Lung (tissue), 12 donors: ENCODE results near the gene SAMHD1. TPM values are rescaled to one million over a fixed set of nuclear protein-coding genes. Genes with fewer than 3 reads are reported as not detected.
A peak's percentile ranks its signal among the peaks of the same experiment; 100 is the strongest.

Experiments
- ATAC-seq: fragments of 200-7000 bp; cut with Tn5 transposase; one replicate; pipeline ENCODE4 v1.9.1; 2020; ENCODE audit warnings: moderate number of reproducible peaks; ENCODE audit not compliant: insufficient read depth, low FRiP score
- DNase-seq, 3 donors: peaks; one replicate each; pipeline ENCODE4 v3.0.0-alpha.2; 2013 to 2017
- H3K27ac ChIP-seq, 2 donors: one replicate each; pipeline ENCODE4 v1.5.1; 2013; ENCODE audit warnings: mild to moderate bottlenecking in 2 of 2, moderate library complexity in 2 of 2, control low read depth in 1 of 2, inconsistent platforms in 1 of 2, low read depth in 1 of 2, low read length in 1 of 2
- H3K27me3 ChIP-seq, 3 donors: one replicate each; pipeline ENCODE4 v1.5.1; 2013; ENCODE audit warnings: low read length in 2 of 3; ENCODE audit not compliant: control insufficient read depth in 3 of 3, insufficient read depth in 3 of 3
- H3K36me3 ChIP-seq, 4 donors: one replicate each; pipeline ENCODE4 v1.5.1; 2013; ENCODE audit warnings: low read length in 4 of 4, mild to moderate bottlenecking in 1 of 4, moderate library complexity in 1 of 4; ENCODE audit not compliant: control insufficient read depth in 4 of 4, insufficient read depth in 4 of 4
- H3K4me1 ChIP-seq, 5 donors: one replicate each; pipeline ENCODE4 v1.5.1; 2013; ENCODE audit warnings: low read length in 5 of 5, mild to moderate bottlenecking in 2 of 5, moderate library complexity in 1 of 5; ENCODE audit not compliant: control insufficient read depth in 5 of 5, insufficient read depth in 5 of 5
- H3K4me3 ChIP-seq: one replicate; pipeline ENCODE4 v1.5.1; 2013; ENCODE audit warnings: mild to moderate bottlenecking, control low read depth, moderate library complexity
- H3K9ac ChIP-seq, 2 donors: one replicate each; pipeline ENCODE4 v1.5.1; 2013; ENCODE audit warnings: low read length in 2 of 2, control low read depth in 1 of 2; ENCODE audit not compliant: insufficient read depth in 1 of 2
- H3K9me3 ChIP-seq, 4 donors: one replicate each; pipeline ENCODE4 v1.5.1; 2013; ENCODE audit warnings: low read length in 3 of 4, mild to moderate bottlenecking in 1 of 4, moderate library complexity in 1 of 4; ENCODE audit not compliant: control insufficient read depth in 4 of 4, insufficient read depth in 3 of 4
- WGBS, 2 donors: extraction: QIAGEN DNeasy Blood & Tissue Kit; methylation state at CpG; one replicate each; pipeline ENCODE4 v1.1.7; 2013; 5-methylcytosine and 5-hydroxymethylcytosine counted together
- polyA plus RNA-seq, 2 donors: library from polyadenylated mRNA; stranded (reverse); fragments of 200-250 nt; gene quantifications; one replicate each; pipeline ENCODE4 v1.2.1, GENCODE V29; 2013
- total RNA-seq, 2 donors: library from RNA; depleted of rRNA in 1 of 2; stranded (reverse); fragments of >200 nt in 1 of 2; gene quantifications; one replicate each; pipeline ENCODE4 v1.2.1, GENCODE V29; 2014 to 2021
- TF ChIP-seq, protein P1 (sequence below): IDR thresholded peaks from 2 replicates; pipeline ENCODE4 v1.5.1; 2012; ENCODE audit warnings: mild to moderate bottlenecking; ENCODE audit errors: control extremely low read depth, extremely low read depth
- donor health status: control.
- donor health status: control.
- donor health status: Bipolar disorder and iron deficiency.
- donor health status: healthy.
- donor health status: DM: yes; HTN: yes; CAD: no.

The SAMHD1 gene
- total and polyA plus RNA-seq, 4 donors = 59.7 to 184 (median 90.9) TPM

DNA sequence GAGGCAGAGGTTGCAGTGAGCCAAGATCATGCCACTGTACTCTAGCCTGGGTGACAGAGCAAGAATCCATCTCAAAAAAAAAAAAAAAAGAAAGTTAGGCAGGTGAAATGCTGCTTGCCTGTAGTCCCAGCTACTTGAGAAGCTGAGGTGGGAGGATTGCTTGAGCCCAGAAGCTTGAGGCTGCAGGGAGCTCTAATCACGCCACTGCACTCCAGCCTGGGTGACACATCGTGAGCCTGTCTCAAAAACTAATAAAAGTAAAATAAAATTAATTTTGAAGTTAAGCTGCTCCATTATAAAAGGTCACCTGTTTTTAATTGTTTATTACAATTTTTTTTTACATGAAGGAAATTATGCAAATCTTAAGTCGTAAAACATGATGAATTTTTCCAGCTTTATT is 23.2 kb upstream of the SAMHD1 start:
- TF ChIP-seq, protein P1, sequence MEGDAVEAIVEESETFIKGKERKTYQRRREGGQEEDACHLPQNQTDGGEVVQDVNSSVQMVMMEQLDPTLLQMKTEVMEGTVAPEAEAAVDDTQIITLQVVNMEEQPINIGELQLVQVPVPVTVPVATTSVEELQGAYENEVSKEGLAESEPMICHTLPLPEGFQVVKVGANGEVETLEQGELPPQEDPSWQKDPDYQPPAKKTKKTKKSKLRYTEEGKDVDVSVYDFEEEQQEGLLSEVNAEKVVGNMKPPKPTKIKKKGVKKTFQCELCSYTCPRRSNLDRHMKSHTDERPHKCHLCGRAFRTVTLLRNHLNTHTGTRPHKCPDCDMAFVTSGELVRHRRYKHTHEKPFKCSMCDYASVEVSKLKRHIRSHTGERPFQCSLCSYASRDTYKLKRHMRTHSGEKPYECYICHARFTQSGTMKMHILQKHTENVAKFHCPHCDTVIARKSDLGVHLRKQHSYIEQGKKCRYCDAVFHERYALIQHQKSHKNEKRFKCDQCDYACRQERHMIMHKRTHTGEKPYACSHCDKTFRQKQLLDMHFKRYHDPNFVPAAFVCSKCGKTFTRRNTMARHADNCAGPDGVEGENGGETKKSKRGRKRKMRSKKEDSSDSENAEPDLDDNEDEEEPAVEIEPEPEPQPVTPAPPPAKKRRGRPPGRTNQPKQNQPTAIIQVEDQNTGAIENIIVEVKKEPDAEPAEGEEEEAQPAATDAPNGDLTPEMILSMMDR = no peak
- Histone ChIP-seq H3K9ac (no peak overlapping the region), H3K4me1 (no peaks in the 10 kb centered on the region), H3K4me3 (no peak overlapping the region), H3K27ac (no peak overlapping the region), H3K36me3 (no peaks in the 10 kb centered on the region), H3K9me3 (no peaks in the 10 kb centered on the region), H3K27me3 (no peaks in the 10 kb centered on the region)
- ATAC-seq (no peak), DNase-seq (no peak)
- WGBS, 2 donors = 82 to 84% methylated on average over 3 of the region's 3 CpGs

DNA sequence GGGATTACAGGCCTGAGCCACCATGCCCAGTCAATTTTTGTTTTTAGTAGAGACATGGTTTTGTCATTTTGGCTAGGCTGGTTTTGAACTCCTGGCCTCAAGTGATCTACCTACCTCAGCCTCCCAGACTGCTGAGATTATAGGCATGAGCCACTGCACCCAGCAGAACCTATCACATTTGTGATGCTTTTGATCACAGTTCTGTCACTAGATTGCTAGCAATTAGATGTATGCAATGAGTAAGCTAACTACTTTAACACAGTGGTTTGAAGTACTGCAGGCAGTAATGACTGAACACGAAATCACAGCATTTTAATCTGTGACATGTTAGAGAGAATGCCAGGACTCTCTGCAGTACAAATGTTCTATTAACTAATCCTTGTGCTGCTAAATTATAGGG is 19.6 kb upstream of the SAMHD1 start:
- 89 to 92% methylated on average over 1 of the region's 1 CpG for WGBS, 2 donors
- Histone ChIP-seq H3K9ac (no peak overlapping the region), H3K4me1 (no peaks in the 10 kb centered on the region)

DNA sequence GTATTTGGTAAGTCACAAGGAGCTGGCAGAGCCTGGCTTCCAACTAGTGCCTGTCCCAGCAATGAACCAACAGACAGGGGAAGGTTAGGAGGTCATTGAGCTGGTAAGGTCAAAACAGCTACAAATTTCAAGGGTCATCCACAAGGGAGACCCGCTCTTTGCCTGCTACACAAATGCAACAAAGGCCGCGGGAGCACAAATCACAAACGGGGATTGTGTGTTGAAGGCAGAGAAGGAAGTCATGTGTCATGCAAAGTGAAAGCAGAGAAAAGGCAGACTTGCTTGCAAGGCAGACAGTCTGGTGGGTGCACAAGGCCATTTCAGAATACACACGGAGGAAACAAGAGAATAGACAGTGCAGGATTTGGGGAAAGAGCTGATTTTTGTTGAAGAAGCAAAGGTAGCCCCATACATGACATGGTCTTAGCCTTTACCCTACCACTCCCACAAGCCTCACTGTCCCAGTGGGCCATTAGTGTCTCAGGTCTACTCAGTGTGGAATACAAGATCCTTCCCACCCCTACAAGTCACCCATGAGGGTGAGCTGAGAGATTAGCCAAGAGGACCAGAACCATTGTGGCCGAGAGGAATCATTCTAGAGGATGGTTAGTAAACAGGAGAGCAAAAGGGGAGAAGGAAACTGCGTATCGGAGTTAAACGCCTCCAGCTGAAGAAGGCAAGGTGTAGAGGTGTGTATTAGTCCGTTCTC is 18.1 kb upstream of the SAMHD1 start:
- Histone ChIP-seq H3K27me3 (no peaks in the 10 kb centered on the region), H3K4me1 (no peaks in the 10 kb centered on the region), H3K27ac (peak overlapping the region in 1 of 2 donors; percentile 47), H3K4me3 (no peak overlapping the region), H3K9me3 (no peaks in the 10 kb centered on the region), H3K9ac (no peak overlapping the region), H3K36me3 (no peaks in the 10 kb centered on the region)
- ATAC-seq (no peak), DNase-seq (peak in 1 of 3 donors; percentile 21)
- WGBS, 2 donors = 67 to 76% methylated on average over 10 of the region's 10 CpGs
- TF ChIP-seq, protein P1 = no peak

More for the DNA sequence above, 19.6 kb upstream of the SAMHD1 start:
- no peak for DNase-seq
- no peak overlapping the region for H3K27ac ChIP-seq
- no peaks in the 10 kb centered on the region for H3K36me3 ChIP-seq
- no peak overlapping the region for H3K4me3 ChIP-seq
- no peaks in the 10 kb centered on the region for H3K9me3 ChIP-seq
- TF ChIP-seq, protein P1 = no peak
- ATAC-seq = no peak
- no peaks in the 10 kb centered on the region for H3K27me3 ChIP-seq

DNA sequence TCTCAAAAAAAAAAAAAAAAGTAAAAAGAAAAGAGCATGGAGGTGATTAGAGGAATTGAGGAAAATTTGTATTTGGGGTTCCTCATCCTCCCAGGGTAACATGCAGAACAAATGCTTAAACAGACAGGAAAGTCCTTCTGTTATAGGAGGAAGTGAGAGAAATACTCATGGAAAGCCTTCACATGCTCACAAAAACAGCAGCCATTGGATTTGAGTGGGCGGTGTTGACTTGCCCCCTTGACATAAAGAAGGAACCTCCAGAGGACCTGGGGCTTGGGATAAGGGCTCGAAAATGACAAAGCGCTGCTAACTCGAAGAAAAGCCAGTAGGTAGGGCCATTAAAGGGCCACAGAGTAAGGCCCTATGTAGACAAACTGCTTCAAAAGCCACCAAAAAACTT is 17.5 kb upstream of the SAMHD1 start:
- WGBS, 2 donors = 90 to 96% methylated on average over 4 of the region's 4 CpGs
- no peak overlapping the region for H3K9ac ChIP-seq
- peak overlapping the region in 1 of 2 donors; percentile 47 for H3K27ac ChIP-seq
- H3K36me3 ChIP-seq = no peaks in the 10 kb centered on the region
- H3K27me3 ChIP-seq = no peaks in the 10 kb centered on the region
- DNase-seq (no peak), ATAC-seq (no peak)
- no peak overlapping the region for H3K4me3 ChIP-seq
- H3K9me3 ChIP-seq = no peaks in the 10 kb centered on the region
- TF ChIP-seq, protein P1 = no peak
- no peaks in the 10 kb centered on the region for H3K4me1 ChIP-seq
